Colonic mucosa (tissue), 4 donors: Measurements from ENCODE around the gene CDH2. TPM values are rescaled to one million over a fixed set of nuclear protein-coding genes. Genes with fewer than 3 reads are reported as not detected.

ENCODE experiments used
- DNase-seq: peaks from one replicate; pipeline ENCODE4 v3.0.0-alpha.2; 2020
- H3K27ac ChIP-seq: fragments of 200-600 bp; one replicate; pipeline ENCODE4 v1.8.0; 2021
- H3K27me3 ChIP-seq: fragments of 200-600 bp; one replicate; pipeline ENCODE4 v1.8.0; 2021
- H3K36me3 ChIP-seq: fragments of 200-600 bp; one replicate; pipeline ENCODE4 v1.8.0; 2021
- H3K4me1 ChIP-seq: fragments of 200-600 bp; one replicate; pipeline ENCODE4 v1.8.0; 2021; ENCODE audit warnings: mild to moderate bottlenecking
- H3K4me3 ChIP-seq: fragments of 200-600 bp; one replicate; pipeline ENCODE4 v1.8.0; 2021
- H3K9ac ChIP-seq, 2 donors: one replicate each; pipeline ENCODE4 v1.7.0; 2013; ENCODE audit warnings: control low read depth in 2 of 2, low read depth in 2 of 2, low read length in 2 of 2
- H3K9me3 ChIP-seq: fragments of 200-600 bp; one replicate; pipeline ENCODE4 v1.8.0; 2021
- CTCF ChIP-seq: fragments of 200-600 bp; IDR thresholded peaks from one replicate; pipeline ENCODE4 v1.8.0; 2022; ENCODE audit warnings: antibody characterized with exemption, mild to moderate bottlenecking
- intact Hi-C: fragments of 100-400 bp; cut with DNase I; formaldehyde crosslinking; loops from one replicate; pipeline ENCODE4 v1.14.1; 2022
- total RNA-seq, 2 donors: library from RNA; stranded (reverse); fragmentation: NEBNext Ultra II Directional in 1 of 2; extraction: Animal tissue kit (Norgen Biotek cat#: 25700) in 1 of 2; gene quantifications; one replicate each; pipeline ENCODE4 v1.2.1, GENCODE V29; 2021
- donor health status: healthy.
- donor health status: DM: no; HTN: no; CAD: no.
- donor health status: DM: no; HTN: no; CAD: no.

CDH2 gene
- total RNA-seq, 2 donors from 2014 or later = 0.84 to 1.4 TPM

- intact Hi-C loops = no loop called here
- Histone ChIP-seq H3K36me3 (no peaks in the 10 kb centered on the region), H3K27me3 (no peaks in the 10 kb centered on the region), H3K4me1 (no peaks in the 10 kb centered on the region), H3K27ac (no peak overlapping the region), H3K9me3 (no peaks in the 10 kb centered on the region), H3K9ac (no peak overlapping the region), H3K4me3 (no peak overlapping the region)
- no peak for DNase-seq
- TF ChIP-seq CTCF = no peak
These were observed 77.7 kb downstream of the CDH2 start for GRCh38 chr18:28099237-28099636.

DNA sequence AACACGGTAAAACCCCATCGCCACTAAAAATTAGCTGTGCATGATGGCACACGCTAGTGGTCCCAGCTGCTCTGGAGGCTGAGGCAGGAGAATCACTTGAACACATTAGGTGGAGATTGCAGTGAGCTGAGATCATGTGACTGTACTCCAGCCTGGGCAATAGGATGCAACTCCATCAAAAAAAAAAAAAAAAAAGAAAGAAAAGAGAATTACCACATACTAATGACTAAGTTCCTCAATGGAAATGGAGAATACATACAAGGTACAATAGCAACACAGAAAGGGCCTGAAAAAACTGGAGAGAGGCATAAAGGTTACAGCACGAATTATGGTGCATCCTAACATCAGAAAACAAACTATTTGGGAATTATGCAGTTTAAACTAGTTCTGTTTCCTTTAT is 81.3 kb downstream of the CDH2 start:
- H3K9me3 ChIP-seq = no peaks in the 10 kb centered on the region
- no peak for TF ChIP-seq CTCF
- H3K36me3 ChIP-seq = no peaks in the 10 kb centered on the region
- no peaks in the 10 kb centered on the region for H3K27me3 ChIP-seq
- intact Hi-C loops = no loop called here
- H3K4me1 ChIP-seq = no peaks in the 10 kb centered on the region
- no peak overlapping the region for H3K9ac ChIP-seq
- DNase-seq = no peak
- H3K27ac ChIP-seq = no peak overlapping the region
- no peak overlapping the region for H3K4me3 ChIP-seq

- TF ChIP-seq CTCF = no peak
- no peak overlapping the region for H3K9ac ChIP-seq
- no peaks in the 10 kb centered on the region for H3K36me3 ChIP-seq
- no peaks in the 10 kb centered on the region for H3K9me3 ChIP-seq
- intact Hi-C loops = no loop called here
- H3K27me3 ChIP-seq = no peaks in the 10 kb centered on the region
- no peak overlapping the region for H3K4me3 ChIP-seq
- DNase-seq = no peak
- H3K4me1 ChIP-seq = no peaks in the 10 kb centered on the region
- H3K27ac ChIP-seq = no peak overlapping the region
These were observed 81.9 kb downstream of the CDH2 start for GRCh38 chr18:28095041-28095440.

- no peaks in the 10 kb centered on the region for H3K9me3 ChIP-seq
- H3K9ac ChIP-seq = no peak overlapping the region
- no peak for DNase-seq
- no peaks in the 10 kb centered on the region for H3K36me3 ChIP-seq
- H3K27me3 ChIP-seq = no peaks in the 10 kb centered on the region
- TF ChIP-seq CTCF = no peak
- intact Hi-C loops = no loop called here
- no peaks in the 10 kb centered on the region for H3K4me1 ChIP-seq
- no peak overlapping the region for H3K27ac ChIP-seq
- H3K4me3 ChIP-seq = no peak overlapping the region
These were observed 85.7 kb downstream of the CDH2 start for GRCh38 chr18:28091197-28091596.

DNA sequence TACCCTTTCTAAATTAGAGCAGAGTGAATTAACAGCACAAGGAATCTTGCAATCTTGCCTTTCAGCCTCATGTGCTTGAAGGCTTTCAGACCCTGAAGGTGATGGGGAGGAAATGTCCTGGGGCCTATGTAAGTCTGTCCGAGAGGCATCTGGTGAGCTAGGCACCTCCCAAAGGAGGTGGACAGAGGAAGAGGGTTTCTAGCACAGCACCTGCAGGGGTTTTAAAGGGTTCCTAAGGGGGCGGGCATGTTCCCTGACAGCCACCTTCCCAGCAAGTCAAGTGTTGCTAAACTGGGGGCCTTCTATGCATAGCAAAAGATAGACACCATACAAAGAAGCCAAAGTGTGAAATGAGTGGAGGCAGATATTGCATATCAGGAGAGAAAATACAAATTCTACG is 88.5 kb downstream of the CDH2 start:
- Histone ChIP-seq H3K36me3 (no peaks in the 10 kb centered on the region), H3K27ac (no peak overlapping the region), H3K4me1 (no peaks in the 10 kb centered on the region), H3K4me3 (no peak overlapping the region), H3K27me3 (no peaks in the 10 kb centered on the region), H3K9ac (no peak overlapping the region), H3K9me3 (no peaks in the 10 kb centered on the region)
- TF ChIP-seq CTCF = no peak
- intact Hi-C loops = no loop called here
- DNase-seq = no peak
